Keratinocyte (primary cell): ENCODE data around the gene TBC1D8. TPM values are rescaled to one million over a fixed set of nuclear protein-coding genes. Genes with fewer than 3 reads are reported as not detected.

Experiments used
- DNase-seq: peaks from one replicate; pipeline ENCODE4 v3.0.0-alpha.2; 2011; ENCODE audit warnings: low read depth, missing footprints, low spot score
- FAIRE-seq: peaks from 2 replicates; lab custom pipeline; 2011; peaks lifted over from hg19 to GRCh38; lab: Jason Lieb, UNC
- H2AFZ ChIP-seq: 2 replicates; pipeline ENCODE4 v1.6.0; 2012; ENCODE audit warnings: low read length, control low read depth, inconsistent platforms; ENCODE audit not compliant: control insufficient read depth
- H3K27ac ChIP-seq: 2 replicates; pipeline ENCODE4 v1.5.1; 2011; ENCODE audit warnings: low read length; ENCODE audit not compliant: control insufficient read depth, insufficient read depth
- H3K27me3 ChIP-seq: 3 replicates; pipeline ENCODE4 v1.6.0; 2011; ENCODE audit warnings: low read length; ENCODE audit not compliant: control insufficient read depth, insufficient read depth; ENCODE audit errors: extremely low read depth
- H3K36me3 ChIP-seq, 2 experiments: 2 replicates in 1 of 2; 3 replicates in 1 of 2; pipeline ENCODE4 v1.5.1; 2011; ENCODE audit warnings: low read length in 2 of 2, mild to moderate bottlenecking in 1 of 2; ENCODE audit not compliant: control insufficient read depth in 2 of 2, insufficient read depth in 2 of 2; ENCODE audit errors: extremely low read depth in 1 of 2
- H3K4me1 ChIP-seq: 3 replicates; pipeline ENCODE4 v1.5.1; 2011; ENCODE audit warnings: low read length; ENCODE audit not compliant: control insufficient read depth, insufficient read depth; ENCODE audit errors: extremely low read depth
- H3K4me2 ChIP-seq: 3 replicates; pipeline ENCODE4 v1.6.0; 2011; ENCODE audit warnings: low read depth, low read length; ENCODE audit not compliant: control insufficient read depth, insufficient read depth; ENCODE audit errors: extremely low read depth
- H3K4me3 ChIP-seq, 3 experiments: fragments of 200-600 bp in 1 of 3; sonication (generic) in 1 of 3; 2 replicates in 2 of 3; 3 replicates in 1 of 3; pipeline ENCODE4 v1.5.1; 2011 to 2016; ENCODE audit warnings: low read length in 3 of 3, mild to moderate bottlenecking in 3 of 3, control low read depth in 2 of 3, inconsistent platforms in 1 of 3, low read depth in 1 of 3, mixed read lengths in 1 of 3, mixed run types in 1 of 3, moderate library complexity in 1 of 3; ENCODE audit not compliant: control insufficient read depth in 2 of 3, insufficient read depth in 2 of 3; ENCODE audit errors: extremely low read depth in 1 of 3
- H3K79me2 ChIP-seq: 2 replicates; pipeline ENCODE4 v1.6.0; 2012; ENCODE audit warnings: low read length; ENCODE audit not compliant: control insufficient read depth, insufficient read depth
- H3K9ac ChIP-seq: 3 replicates; pipeline ENCODE4 v1.6.0; 2011; ENCODE audit warnings: low read length; ENCODE audit not compliant: control insufficient read depth, insufficient read depth; ENCODE audit errors: extremely low read depth
- H3K9me1 ChIP-seq: 3 replicates; pipeline ENCODE4 v1.6.0; 2011; ENCODE audit warnings: low read length; ENCODE audit not compliant: control insufficient read depth, insufficient read depth; ENCODE audit errors: extremely low read depth
- H3K9me3 ChIP-seq: 2 replicates; pipeline ENCODE4 v1.5.1; 2012; ENCODE audit warnings: low read depth, low read length; ENCODE audit not compliant: control insufficient read depth
- H4K20me1 ChIP-seq: 3 replicates; pipeline ENCODE4 v1.6.0; 2011; ENCODE audit warnings: low read length; ENCODE audit not compliant: control insufficient read depth, insufficient read depth; ENCODE audit errors: extremely low read depth
- EZH2 ChIP-seq: IDR thresholded peaks from one replicate; pipeline ENCODE4 v1.6.1; 2012; ENCODE audit warnings: inconsistent platforms, mild to moderate bottlenecking, low read length, moderate library complexity
- dilution Hi-C: fragments of 300-500 bp; cut with MboI; formaldehyde crosslinking; loops from one replicate; pipeline ENCODE4 v1.7.0; 2020; ENCODE audit warnings: low sequenced_read_pairs; ENCODE audit not compliant: extremely low pct_ligation_motif_present
- polyA plus RNA-seq, 5 experiments: library from polyadenylated mRNA; depleted of rRNA in 3 of 5; stranded (reverse) in 3 of 5; stranded (forward) in 1 of 5; unstranded in 1 of 5; fragments of >200 nt; gene quantifications; 1 replicate in 1 of 5; 2 replicates in 3 of 5; 3 replicates in 1 of 5; pipeline versions ENCODE4 v1.2.1 to v1.2.3, GENCODE V29; 2011 to 2012; ENCODE audit warnings: missing spikeins in 2 of 5, low read depth in 1 of 5, low replicate concordance in 1 of 5
- TF ChIP-seq, protein P1 (sequence below), 3 experiments: IDR thresholded peaks in 1 of 3; conservative IDR thresholded peaks in 1 of 3; optimal IDR thresholded peaks in 1 of 3; 2 replicates in 2 of 3; 3 replicates in 1 of 3; pipeline versions ENCODE3 to v1.5.1; 2011; ENCODE audit warnings: low read length in 3 of 3, mild to moderate bottlenecking in 3 of 3, moderate library complexity in 2 of 3, control low read depth in 1 of 3, inconsistent platforms in 1 of 3; ENCODE audit not compliant: insufficient read depth in 2 of 3; ENCODE audit errors: extremely low read depth in 1 of 3

The TBC1D8 gene
- polyA plus RNA-seq, 1 donor (not counting 4 experiments of a cell fraction or from before 2014, with no cell fraction given) = 13.8 TPM

GRCh38 chr2:100987974-100988373, 163.2 kb downstream of the TBC1D8 start:
- dilution Hi-C loops = no loop called here
- no peak for FAIRE-seq

DNA sequence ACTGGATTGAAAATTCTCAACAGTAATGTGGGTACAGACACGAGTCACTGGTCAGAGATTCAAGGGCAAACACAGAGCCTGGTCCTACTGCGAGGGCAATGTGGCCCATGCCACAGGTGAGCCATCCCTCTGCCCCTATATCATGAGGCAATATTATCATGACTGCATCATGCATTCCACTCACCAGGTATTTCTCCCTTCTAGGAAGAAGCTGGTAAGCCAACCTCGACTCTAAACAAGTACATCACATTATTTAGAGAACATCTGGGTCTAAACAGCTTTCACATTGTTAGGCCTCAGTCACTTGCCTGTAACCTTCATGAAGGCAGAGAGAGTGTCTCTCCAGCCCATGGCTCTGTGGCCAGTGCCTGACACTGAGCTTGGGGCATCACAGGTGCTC, 163.6 kb downstream of the TBC1D8 start:
- Histone ChIP-seq H3K27ac (no peak overlapping the region), H3K4me1 (no peaks in the 10 kb centered on the region), H3K27me3 (no peaks in the 10 kb centered on the region), H4K20me1 (no peaks in the 10 kb centered on the region), H3K79me2 (no peaks in the 10 kb centered on the region), H3K4me2 (no peak overlapping the region), H3K36me3 (peaks cover 2 to 36% of the 10 kb centered on the region in 2 experiments), H3K9ac (no peak overlapping the region), H3K9me3 (no peaks in the 10 kb centered on the region), H3K4me3 (no peak overlapping the region), H3K9me1 (no peaks in the 10 kb centered on the region), H2AFZ (no peak overlapping the region)
- FAIRE-seq = no peak
- DNase-seq = no peak
- TF ChIP-seq EZH2 = no peak
- TF ChIP-seq, protein P1, sequence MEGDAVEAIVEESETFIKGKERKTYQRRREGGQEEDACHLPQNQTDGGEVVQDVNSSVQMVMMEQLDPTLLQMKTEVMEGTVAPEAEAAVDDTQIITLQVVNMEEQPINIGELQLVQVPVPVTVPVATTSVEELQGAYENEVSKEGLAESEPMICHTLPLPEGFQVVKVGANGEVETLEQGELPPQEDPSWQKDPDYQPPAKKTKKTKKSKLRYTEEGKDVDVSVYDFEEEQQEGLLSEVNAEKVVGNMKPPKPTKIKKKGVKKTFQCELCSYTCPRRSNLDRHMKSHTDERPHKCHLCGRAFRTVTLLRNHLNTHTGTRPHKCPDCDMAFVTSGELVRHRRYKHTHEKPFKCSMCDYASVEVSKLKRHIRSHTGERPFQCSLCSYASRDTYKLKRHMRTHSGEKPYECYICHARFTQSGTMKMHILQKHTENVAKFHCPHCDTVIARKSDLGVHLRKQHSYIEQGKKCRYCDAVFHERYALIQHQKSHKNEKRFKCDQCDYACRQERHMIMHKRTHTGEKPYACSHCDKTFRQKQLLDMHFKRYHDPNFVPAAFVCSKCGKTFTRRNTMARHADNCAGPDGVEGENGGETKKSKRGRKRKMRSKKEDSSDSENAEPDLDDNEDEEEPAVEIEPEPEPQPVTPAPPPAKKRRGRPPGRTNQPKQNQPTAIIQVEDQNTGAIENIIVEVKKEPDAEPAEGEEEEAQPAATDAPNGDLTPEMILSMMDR (optimal IDR thresholded peaks at IDR 0.05 in 1 of 3, IDR thresholded peaks at IDR 0.05 in 1 of 3, conservative IDR thresholded peaks at IDR 0.05 in 1 of 3; ENCODE audit: extremely low read depth in 1 of 3, insufficient read depth in 2 of 3, low read length in 3 of 3) = no peak
- dilution Hi-C loops = no loop called here

More at GRCh38 chr2:100987974-100988373, 163.2 kb downstream of the TBC1D8 start:
- H3K9me3 ChIP-seq = no peaks in the 10 kb centered on the region
- no peaks in the 10 kb centered on the region for H3K27me3 ChIP-seq
- H3K4me1 ChIP-seq = no peaks in the 10 kb centered on the region
- H3K9ac ChIP-seq = no peak overlapping the region
- H3K36me3 ChIP-seq = peaks cover 2 to 34% of the 10 kb centered on the region in 2 experiments
- no peak for DNase-seq
- H3K9me1 ChIP-seq = no peaks in the 10 kb centered on the region
- H3K4me3 ChIP-seq = no peak overlapping the region
- H4K20me1 ChIP-seq = no peaks in the 10 kb centered on the region
- TF ChIP-seq, protein P1 (optimal IDR thresholded peaks at IDR 0.05 in 1 of 3, IDR thresholded peaks at IDR 0.05 in 1 of 3, conservative IDR thresholded peaks at IDR 0.05 in 1 of 3; ENCODE audit: extremely low read depth in 1 of 3, insufficient read depth in 2 of 3, low read length in 3 of 3) = no peak
- TF ChIP-seq EZH2 = no peak
- no peaks in the 10 kb centered on the region for H3K79me2 ChIP-seq
- no peak overlapping the region for H3K27ac ChIP-seq
- no peak overlapping the region for H3K4me2 ChIP-seq
- no peak overlapping the region for H2AFZ ChIP-seq
